GM18907 (cell line): Measurements from ENCODE around the gene EEA1.

ENCODE experiments used
- ATAC-seq: cut with Tn5 transposase; IDR thresholded peaks from one replicate; pipeline ENCODE4 v1.9.1; 2021; ENCODE audit warnings: mild to moderate bottlenecking, moderate library complexity; ENCODE audit not compliant: unreplicated experiment

EEA1 gene

GRCh38 chr12:92897844-92898243 lies 31.3 kb downstream of the EEA1 start:
- ATAC-seq = no peak

- ATAC-seq = no peak
Observed at GRCh38 chr12:92890601-92891106, 38.4 kb downstream of the EEA1 start.

- no peak for ATAC-seq
Observed at GRCh38 chr12:92886131-92886530, 43.0 kb downstream of the EEA1 start.

GRCh38 chr12:92879698-92880322 lies 49.3 kb downstream of the EEA1 start:
- ATAC-seq = no peak

GRCh38 chr12:92877904-92878303 lies 51.2 kb downstream of the EEA1 start:
- ATAC-seq = no peak

- no peak for ATAC-seq
Observed at GRCh38 chr12:92876496-92876895, 52.6 kb downstream of the EEA1 start.

- ATAC-seq = no peak
Observed at GRCh38 chr12:92871116-92871515, 58.0 kb downstream of the EEA1 start.

GRCh38 chr12:92866418-92866817 lies 62.7 kb downstream of the EEA1 start:
- no peak for ATAC-seq

- ATAC-seq = no peak
Observed at GRCh38 chr12:92863251-92863650, 65.8 kb downstream of the EEA1 start.

- no peak for ATAC-seq
Observed at GRCh38 chr12:92861381-92861780, 67.7 kb downstream of the EEA1 start.

GRCh38 chr12:92860521-92860920 lies 68.6 kb downstream of the EEA1 start:
- ATAC-seq = no peak

- no peak for ATAC-seq
Observed at GRCh38 chr12:92859650-92860386, 69.3 kb downstream of the EEA1 start.

GRCh38 chr12:92857818-92858217 lies 71.3 kb downstream of the EEA1 start:
- no peak for ATAC-seq

GRCh38 chr12:92854344-92854743 lies 74.8 kb downstream of the EEA1 start:
- ATAC-seq = no peak

- ATAC-seq = no peak
Observed at GRCh38 chr12:92848740-92849139, 80.4 kb downstream of the EEA1 start.

GRCh38 chr12:92847368-92847767 lies 81.7 kb downstream of the EEA1 start:
- ATAC-seq = no peak

- no peak for ATAC-seq
Observed at GRCh38 chr12:92845329-92845728, 83.8 kb downstream of the EEA1 start.

- no peak for ATAC-seq
Observed at GRCh38 chr12:92844151-92844763, 84.8 kb downstream of the EEA1 start.

- no peak for ATAC-seq
Observed at GRCh38 chr12:92829686-92830282, 99.3 kb downstream of the EEA1 start.

- no peak for ATAC-seq
Observed at GRCh38 chr12:92828565-92828964, 100.5 kb downstream of the EEA1 start.

GRCh38 chr12:92827836-92828431 lies 101.2 kb downstream of the EEA1 start:
- ATAC-seq = no peak
